Hepatocyte (in vitro differentiated cells): ENCODE results near the gene LRRC28. TPM values are rescaled to one million over a fixed set of nuclear protein-coding genes. Genes with fewer than 3 reads are reported as not detected.

Source experiments
- DNase-seq: peaks from one replicate; pipeline ENCODE4 v3.0.0-alpha.2; 2016; ENCODE audit warnings: low spot score
- H2AFZ ChIP-seq: fragments of 200-600 bp; sonication (generic); 2 replicates; pipeline ENCODE4 v1.6.0; 2016; ENCODE audit warnings: antibody characterized with exemption, mild to moderate bottlenecking
- H3K27ac ChIP-seq: fragments of 200-600 bp; sonication (generic); 2 replicates; pipeline ENCODE4 v1.5.1; 2016; ENCODE audit warnings: mild to moderate bottlenecking
- H3K27me3 ChIP-seq: fragments of 200-600 bp; sonication (generic); 2 replicates; pipeline ENCODE4 v1.6.1; 2016
- H3K36me3 ChIP-seq: fragments of 200-600 bp; sonication (generic); replicated peaks from 2 replicates; pipeline ENCODE4 v1.5.1; 2016; ENCODE audit warnings: low read depth; ENCODE audit not compliant: insufficient read depth
- H3K4me1 ChIP-seq: fragments of 200-600 bp; sonication (generic); 2 replicates; pipeline ENCODE4 v1.5.1; 2016; ENCODE audit warnings: mild to moderate bottlenecking, moderate library complexity; ENCODE audit not compliant: insufficient read depth
- H3K4me2 ChIP-seq: fragments of 200-600 bp; sonication (generic); 2 replicates; pipeline ENCODE4 v1.6.0; 2016
- H3K4me3 ChIP-seq: fragments of 200-600 bp; sonication (generic); 2 replicates; pipeline ENCODE4 v1.5.1; 2016; ENCODE audit warnings: mild to moderate bottlenecking
- H3K79me2 ChIP-seq: fragments of 200-600 bp; sonication (generic); 2 replicates; pipeline ENCODE4 v1.6.0; 2017; ENCODE audit warnings: mild to moderate bottlenecking
- H3K9me2 ChIP-seq: fragments of 200-600 bp; sonication (generic); replicated peaks from 2 replicates; pipeline ENCODE4 v1.6.0; 2017; ENCODE audit warnings: mild to moderate bottlenecking; ENCODE audit not compliant: insufficient read depth
- H3K9me3 ChIP-seq: fragments of 200-600 bp; sonication (generic); 2 replicates; pipeline ENCODE4 v1.5.1; 2016; ENCODE audit warnings: low read depth, mild to moderate bottlenecking
- H4K20me1 ChIP-seq: fragments of 200-600 bp; sonication (generic); 2 replicates; pipeline ENCODE4 v1.6.0; 2016; ENCODE audit warnings: mild to moderate bottlenecking; ENCODE audit not compliant: insufficient read depth, poor library complexity, severe bottlenecking
- CTCF ChIP-seq: fragments of 200-600 bp; sonication (generic); IDR thresholded peaks from 2 replicates; pipeline ENCODE4 v1.5.1; 2016; ENCODE audit warnings: antibody characterized with exemption, mild to moderate bottlenecking; ENCODE audit not compliant: poor library complexity
- EZH2 ChIP-seq: fragments of 200-600 bp; sonication (generic); IDR thresholded peaks from 2 replicates; pipeline ENCODE4 v1.6.1; 2016; ENCODE audit warnings: antibody characterized with exemption, mild to moderate bottlenecking, borderline replicate concordance
- EZH2phosphoT487 ChIP-seq: fragments of 200-600 bp; sonication (generic); IDR thresholded peaks from one replicate; pipeline ENCODE4 v1.6.1; 2018; ENCODE audit warnings: antibody characterized with exemption, mild to moderate bottlenecking, low read depth, moderate library complexity; ENCODE audit not compliant: unreplicated experiment, severe bottlenecking
- WGBS: methylation state at CpG from one replicate; pipeline ENCODE4 v1.1.6; 2016; ENCODE audit warnings: low lambda C conversion rate; ENCODE audit errors: missing lambda C conversion rate; 5-methylcytosine and 5-hydroxymethylcytosine counted together
- polyA plus RNA-seq: library from polyadenylated mRNA; unstranded; fragments of >200 nt; fragmentation: Nextera tagmentation; extraction: Ambion mirVana; gene quantifications from 2 replicates; pipeline ENCODE4 v1.2.1, GENCODE V29; 2016
- total RNA-seq: library from RNA; depleted of rRNA; stranded (reverse); fragments of >200 nt; gene quantifications from 2 replicates; pipeline ENCODE4 v1.2.3, GENCODE V29; 2014

Gene LRRC28
- total and polyA plus RNA-seq, 2 experiments from 2014 or later, result 32.1 to 55.5 TPM

- Histone ChIP-seq H3K4me1 (no peaks in the 10 kb centered on the region), H3K9me3 (no peaks in the 10 kb centered on the region), H3K27ac (no peak overlapping the region), H4K20me1 (no peaks in the 10 kb centered on the region), H2AFZ (no peak overlapping the region), H3K9me2 (no peaks in the 10 kb centered on the region), H3K4me3 (no peak overlapping the region), H3K27me3 (no peaks in the 10 kb centered on the region), H3K79me2 (no peaks in the 10 kb centered on the region), H3K36me3 (no peaks in the 10 kb centered on the region), H3K4me2 (no peak overlapping the region)
- 92% methylated on average over 8 of the region's 8 CpGs for WGBS
- TF ChIP-seq EZH2phosphoT487 (no peak), EZH2 (no peak), CTCF (no peak)
- no peak for DNase-seq
Observed at GRCh38 chr15:99333981-99334380, 82.7 kb downstream of the LRRC28 start.

GRCh38 chr15:99335508-99335907, 84.2 kb downstream of the LRRC28 start:
- no peak overlapping the region for H3K4me2 ChIP-seq
- no peak overlapping the region for H3K4me3 ChIP-seq
- DNase-seq, result no peak
- no peaks in the 10 kb centered on the region for H4K20me1 ChIP-seq
- H3K27ac ChIP-seq, result no peak overlapping the region
- no peaks in the 10 kb centered on the region for H3K36me3 ChIP-seq
- no peaks in the 10 kb centered on the region for H3K27me3 ChIP-seq
- H3K9me3 ChIP-seq, result no peaks in the 10 kb centered on the region
- H3K4me1 ChIP-seq, result peaks cover 2% of the 10 kb centered on the region
- H2AFZ ChIP-seq, result no peak overlapping the region
- TF ChIP-seq EZH2 (no peak), CTCF (no peak), EZH2phosphoT487 (no peak)
- H3K79me2 ChIP-seq, result no peaks in the 10 kb centered on the region
- H3K9me2 ChIP-seq, result no peaks in the 10 kb centered on the region

- Histone ChIP-seq H3K9me2 (no peaks in the 10 kb centered on the region), H3K9me3 (no peaks in the 10 kb centered on the region), H3K79me2 (no peaks in the 10 kb centered on the region), H3K4me3 (no peak overlapping the region), H3K4me1 (peaks cover 9% of the 10 kb centered on the region), H4K20me1 (no peaks in the 10 kb centered on the region), H3K27me3 (no peaks in the 10 kb centered on the region), H3K27ac (no peak overlapping the region), H3K4me2 (no peak overlapping the region), H3K36me3 (no peaks in the 10 kb centered on the region), H2AFZ (no peak overlapping the region)
- TF ChIP-seq CTCF (no peak), EZH2 (no peak), EZH2phosphoT487 (no peak)
- 95% methylated on average over 1 of the region's 1 CpG for WGBS
- no peak for DNase-seq
Observed at GRCh38 chr15:99336794-99337193, 85.5 kb downstream of the LRRC28 start.

GRCh38 chr15:99340347-99340746, 89.1 kb downstream of the LRRC28 start:
- Histone ChIP-seq H3K4me2 (no peak overlapping the region), H2AFZ (no peak overlapping the region), H3K27ac (peak overlapping the region; percentile 65), H3K79me2 (no peaks in the 10 kb centered on the region), H3K36me3 (no peaks in the 10 kb centered on the region), H4K20me1 (no peaks in the 10 kb centered on the region), H3K9me2 (no peaks in the 10 kb centered on the region), H3K27me3 (no peaks in the 10 kb centered on the region), H3K4me3 (no peak overlapping the region), H3K4me1 (peaks cover 9% of the 10 kb centered on the region), H3K9me3 (no peaks in the 10 kb centered on the region)
- no peak for DNase-seq
- TF ChIP-seq CTCF (no peak), EZH2 (no peak), EZH2phosphoT487 (no peak)
- WGBS, result 65% methylated on average over 3 of the region's 3 CpGs
